ENCODE measurements around the gene ZNF175.

DNA sequence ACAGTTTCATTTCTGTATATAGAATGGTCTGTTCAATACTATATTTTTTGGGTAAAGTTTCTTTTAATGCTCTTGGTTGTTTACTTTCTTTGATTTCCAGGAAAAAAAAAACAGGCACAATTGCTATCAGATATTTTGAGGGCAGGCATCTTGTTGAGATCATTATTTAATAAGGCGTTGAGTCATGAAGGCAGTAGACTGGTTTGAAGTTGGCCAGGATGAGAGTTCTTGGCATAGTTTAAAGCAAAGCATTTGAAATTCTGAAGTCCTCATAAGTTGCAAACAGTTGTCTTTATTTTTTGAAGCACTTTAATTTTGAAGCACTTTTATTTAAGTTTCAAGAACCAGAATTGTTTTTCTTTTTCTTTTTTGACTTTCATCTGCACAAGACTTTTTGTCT is 2.6 kb upstream of the ZNF175 start:
- TF ChIP-seq, protein P1, sequence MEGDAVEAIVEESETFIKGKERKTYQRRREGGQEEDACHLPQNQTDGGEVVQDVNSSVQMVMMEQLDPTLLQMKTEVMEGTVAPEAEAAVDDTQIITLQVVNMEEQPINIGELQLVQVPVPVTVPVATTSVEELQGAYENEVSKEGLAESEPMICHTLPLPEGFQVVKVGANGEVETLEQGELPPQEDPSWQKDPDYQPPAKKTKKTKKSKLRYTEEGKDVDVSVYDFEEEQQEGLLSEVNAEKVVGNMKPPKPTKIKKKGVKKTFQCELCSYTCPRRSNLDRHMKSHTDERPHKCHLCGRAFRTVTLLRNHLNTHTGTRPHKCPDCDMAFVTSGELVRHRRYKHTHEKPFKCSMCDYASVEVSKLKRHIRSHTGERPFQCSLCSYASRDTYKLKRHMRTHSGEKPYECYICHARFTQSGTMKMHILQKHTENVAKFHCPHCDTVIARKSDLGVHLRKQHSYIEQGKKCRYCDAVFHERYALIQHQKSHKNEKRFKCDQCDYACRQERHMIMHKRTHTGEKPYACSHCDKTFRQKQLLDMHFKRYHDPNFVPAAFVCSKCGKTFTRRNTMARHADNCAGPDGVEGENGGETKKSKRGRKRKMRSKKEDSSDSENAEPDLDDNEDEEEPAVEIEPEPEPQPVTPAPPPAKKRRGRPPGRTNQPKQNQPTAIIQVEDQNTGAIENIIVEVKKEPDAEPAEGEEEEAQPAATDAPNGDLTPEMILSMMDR (IDR thresholded peaks at IDR 0.05), result no peak
- no peak for TF ChIP-seq EZH2 (IDR thresholded peaks at IDR 0.05)
